GM19238 (cell line): Measurements from ENCODE around the gene CPB1.
"Not testable (repeated sequence)": the region's sequence is repeated elsewhere in the genome, so short reads cannot be mapped to it uniquely, and the experiment has no call there.

Experiments
- DNase-seq: peaks from one replicate; pipeline ENCODE4 v3.0.0; 2011; ENCODE audit warnings: low spot score; ENCODE audit not compliant: insufficient read length

CPB1 gene

GRCh38 chr3:148827585-148827984, at the start of gene CPB1:
TSS of gene CPB1 (plus strand) at chr3:148827811. CDS start at chr3:148827824, 13 bp downstream.
- no peak for DNase-seq

GRCh38 chr3:148778926-148779325, 48.7 kb upstream of the CPB1 start:
- no peak for DNase-seq

GRCh38 chr3:148785026-148785425, 42.6 kb upstream of the CPB1 start:
- DNase-seq, result not testable (repeated sequence)

- DNase-seq, result not testable (repeated sequence)
Observed at GRCh38 chr3:148786159-148786558, 41.5 kb upstream of the CPB1 start.

- no peak for DNase-seq
Observed at GRCh38 chr3:148789146-148789545, 38.5 kb upstream of the CPB1 start.

- no peak for DNase-seq
Observed at GRCh38 chr3:148789906-148790305, 37.7 kb upstream of the CPB1 start.

- no peak for DNase-seq
Observed at GRCh38 chr3:148790370-148790769, 37.2 kb upstream of the CPB1 start.

- DNase-seq, result no peak
Observed at GRCh38 chr3:148790851-148791735, 36.5 kb upstream of the CPB1 start.

GRCh38 chr3:148791920-148792319, 35.7 kb upstream of the CPB1 start:
- DNase-seq, result no peak

- DNase-seq, result no peak
Observed at GRCh38 chr3:148792516-148792915, 35.1 kb upstream of the CPB1 start.

GRCh38 chr3:148796799-148797198, 30.8 kb upstream of the CPB1 start:
- DNase-seq, result no peak

GRCh38 chr3:148797795-148798194, 29.8 kb upstream of the CPB1 start:
- no peak for DNase-seq

GRCh38 chr3:148800414-148800813, 27.2 kb upstream of the CPB1 start:
- DNase-seq, result no peak

- no peak for DNase-seq
Observed at GRCh38 chr3:148809835-148810234, 17.8 kb upstream of the CPB1 start.

GRCh38 chr3:148815316-148816110, 12.1 kb upstream of the CPB1 start:
- DNase-seq, result no peak

GRCh38 chr3:148816427-148816826, 11.2 kb upstream of the CPB1 start:
- DNase-seq, result no peak

- DNase-seq, result no peak
Observed at GRCh38 chr3:148816981-148817525, 10.6 kb upstream of the CPB1 start.

GRCh38 chr3:148820361-148821245, 7.0 kb upstream of the CPB1 start:
- no peak for DNase-seq

GRCh38 chr3:148823026-148823425, 4.6 kb upstream of the CPB1 start:
- DNase-seq, result no peak

GRCh38 chr3:148825476-148825875, 2.1 kb upstream of the CPB1 start:
- no peak for DNase-seq

GRCh38 chr3:148828136-148828690, 602 bp downstream of the CPB1 start:
- no peak for DNase-seq
